Astrocyte of the cerebellum (primary cell): ENCODE measurements around the gene CCR2.
A peak's percentile ranks its signal among the peaks of the same experiment; 100 is the strongest.

Source experiments
- DNase-seq: peaks from one replicate; pipeline ENCODE4 v3.0.0-alpha.2; 2011; ENCODE audit warnings: low read depth
- H3K4me3 ChIP-seq: 2 replicates; pipeline ENCODE4 v1.5.1; 2011; ENCODE audit warnings: mild to moderate bottlenecking, low read depth, low read length, moderate library complexity
- CTCF ChIP-seq: IDR thresholded peaks from 2 replicates; pipeline ENCODE4 v1.5.1; 2012; ENCODE audit warnings: low read length, low read depth, moderate library complexity, mild to moderate bottlenecking; ENCODE audit errors: missing control alignments
- in situ Hi-C: cut with HindIII; loops from 2 replicates; pipeline ENCODE4 v1.10.0; 2017; ENCODE audit warnings: low sequenced_read_pairs

Gene CCR2

GRCh38 chr3:46359733-46360493 is 6.0 kb downstream of the CCR2 start:
- no peak for TF ChIP-seq CTCF
- H3K4me3 ChIP-seq, result no peak overlapping the region
- in situ Hi-C loops, result no loop called here
- peak; percentile 29 for DNase-seq

GRCh38 chr3:46360907-46361306 is 7.0 kb downstream of the CCR2 start:
- H3K4me3 ChIP-seq, result no peak overlapping the region
- TF ChIP-seq CTCF, result no peak
- no peak for DNase-seq
- in situ Hi-C loops, result no loop called here

GRCh38 chr3:46361408-46362283 is 7.7 kb downstream of the CCR2 start:
- in situ Hi-C loops, result no loop called here
- DNase-seq, result no peak

GRCh38 chr3:46365041-46365440 is 11.1 kb downstream of the CCR2 start:
- in situ Hi-C loops, result loop anchor here (5.0 kb wide), 1 partner anchor 37 kb away; no protein-coding TSS in a partner anchor
- no peak overlapping the region for H3K4me3 ChIP-seq
- TF ChIP-seq CTCF, result no peak
- DNase-seq, result no peak

More at GRCh38 chr3:46361408-46362283, 7.7 kb downstream of the CCR2 start:
- no peak for TF ChIP-seq CTCF
- H3K4me3 ChIP-seq, result no peak overlapping the region

- no peak for DNase-seq
- no peak for TF ChIP-seq CTCF
- H3K4me3 ChIP-seq, result no peak overlapping the region
- in situ Hi-C loops, result loop anchor here (5.0 kb wide), 1 partner anchor 36 kb away; no protein-coding TSS in a partner anchor
Observed at GRCh38 chr3:46365737-46366524, 12.0 kb downstream of the CCR2 start.

- in situ Hi-C loops, result loop anchor here (5.0 kb wide), 1 partner anchor 34 kb away; no protein-coding TSS in a partner anchor
- TF ChIP-seq CTCF, result no peak
- no peak for DNase-seq
- H3K4me3 ChIP-seq, result no peak overlapping the region
Observed at GRCh38 chr3:46367811-46368210, 13.9 kb downstream of the CCR2 start.
